Astrocyte of the spinal cord (primary cell): Measurements from ENCODE around the gene CELF6.

Experiments used
- DNase-seq: peaks from one replicate; pipeline ENCODE4 v3.0.0; 2011; ENCODE audit warnings: low read depth, low spot score
- H3K4me3 ChIP-seq: 2 replicates; pipeline ENCODE4 v1.5.1; 2011; ENCODE audit warnings: low read depth, mild to moderate bottlenecking, low read length, moderate library complexity
- in situ Hi-C: cut with HindIII; loops from 2 replicates; pipeline ENCODE4 v1.10.0; 2017; ENCODE audit warnings: low sequenced_read_pairs
- TF ChIP-seq, protein P1 (sequence below): IDR thresholded peaks from 2 replicates; pipeline ENCODE4 v1.5.1; 2012; ENCODE audit warnings: low read depth, mild to moderate bottlenecking, low read length, inconsistent platforms

Gene CELF6

DNA sequence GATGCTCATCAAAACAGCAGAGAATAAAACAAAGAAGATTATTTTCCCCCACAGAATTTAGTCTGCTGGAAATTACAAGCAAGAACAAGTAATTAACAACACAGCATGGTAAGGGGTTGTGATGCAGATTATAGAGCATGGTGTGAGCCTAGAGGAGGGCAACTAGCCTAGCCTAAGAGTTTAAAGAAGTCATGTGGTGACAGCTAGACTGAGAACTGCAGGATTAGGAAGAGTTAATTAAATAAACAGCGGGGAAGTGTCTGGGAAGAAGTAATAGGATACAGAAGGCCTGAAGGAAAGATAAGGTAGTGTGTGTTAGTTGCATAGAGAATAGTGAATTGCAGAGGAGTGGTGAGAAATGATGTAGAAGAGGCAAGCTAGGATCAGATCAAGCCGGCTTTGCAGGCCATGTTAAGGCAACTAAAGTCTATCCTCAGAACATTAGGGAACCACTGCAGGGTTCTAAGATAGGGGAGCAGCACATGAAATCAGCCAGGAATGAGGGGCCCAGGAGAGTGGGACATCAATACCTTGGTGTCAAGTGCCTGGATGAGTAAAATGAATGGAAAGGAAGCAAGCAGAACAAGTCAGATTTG lies 77.1 kb downstream of the CELF6 start:
- H3K4me3 ChIP-seq, result no peak overlapping the region
- TF ChIP-seq, protein P1, sequence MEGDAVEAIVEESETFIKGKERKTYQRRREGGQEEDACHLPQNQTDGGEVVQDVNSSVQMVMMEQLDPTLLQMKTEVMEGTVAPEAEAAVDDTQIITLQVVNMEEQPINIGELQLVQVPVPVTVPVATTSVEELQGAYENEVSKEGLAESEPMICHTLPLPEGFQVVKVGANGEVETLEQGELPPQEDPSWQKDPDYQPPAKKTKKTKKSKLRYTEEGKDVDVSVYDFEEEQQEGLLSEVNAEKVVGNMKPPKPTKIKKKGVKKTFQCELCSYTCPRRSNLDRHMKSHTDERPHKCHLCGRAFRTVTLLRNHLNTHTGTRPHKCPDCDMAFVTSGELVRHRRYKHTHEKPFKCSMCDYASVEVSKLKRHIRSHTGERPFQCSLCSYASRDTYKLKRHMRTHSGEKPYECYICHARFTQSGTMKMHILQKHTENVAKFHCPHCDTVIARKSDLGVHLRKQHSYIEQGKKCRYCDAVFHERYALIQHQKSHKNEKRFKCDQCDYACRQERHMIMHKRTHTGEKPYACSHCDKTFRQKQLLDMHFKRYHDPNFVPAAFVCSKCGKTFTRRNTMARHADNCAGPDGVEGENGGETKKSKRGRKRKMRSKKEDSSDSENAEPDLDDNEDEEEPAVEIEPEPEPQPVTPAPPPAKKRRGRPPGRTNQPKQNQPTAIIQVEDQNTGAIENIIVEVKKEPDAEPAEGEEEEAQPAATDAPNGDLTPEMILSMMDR, result no peak
- in situ Hi-C loops, result no loop called here
- no peak for DNase-seq

DNA sequence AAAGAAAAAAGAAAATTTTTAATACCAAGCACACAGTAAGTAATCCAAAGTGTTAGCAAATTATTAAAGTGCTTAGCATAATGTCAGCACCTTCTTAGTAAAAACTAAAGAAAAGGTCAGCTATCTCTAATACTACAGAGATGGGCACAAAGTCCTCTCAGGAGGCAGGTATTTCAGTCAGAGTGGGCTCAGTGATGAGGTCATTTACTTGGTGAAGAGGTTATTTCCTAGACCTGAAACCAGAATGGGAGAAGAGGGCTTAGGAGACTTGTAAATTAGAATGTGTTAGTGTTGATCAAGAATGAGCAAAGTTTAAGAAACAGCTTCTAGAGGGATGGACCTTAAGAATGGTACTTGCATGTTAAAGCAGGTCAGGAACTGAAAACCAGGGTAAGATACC lies 80.3 kb downstream of the CELF6 start:
- DNase-seq, result no peak
- no peak overlapping the region for H3K4me3 ChIP-seq
- TF ChIP-seq, protein P1, result no peak
- in situ Hi-C loops, result no loop called here

DNA sequence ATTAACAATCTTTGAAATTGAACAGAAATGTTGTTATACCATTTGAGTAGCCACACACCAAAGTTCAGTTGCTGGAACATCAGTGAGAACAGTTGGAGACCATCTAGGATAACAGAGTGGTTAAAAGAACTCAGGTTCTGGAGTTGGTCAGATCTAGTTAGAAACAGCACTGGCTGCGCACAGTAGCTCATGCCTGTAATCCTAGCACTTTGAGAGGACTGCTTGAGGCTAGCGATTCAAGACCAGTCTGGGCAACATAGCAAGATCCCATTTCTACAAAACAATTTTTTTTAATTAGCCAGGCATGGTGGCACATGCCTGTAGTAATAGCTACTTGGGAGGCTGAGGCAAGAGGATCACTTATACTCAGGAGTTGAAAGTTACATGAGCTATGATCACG lies 81.4 kb downstream of the CELF6 start:
- TF ChIP-seq, protein P1, result no peak
- in situ Hi-C loops, result no loop called here
- no peak overlapping the region for H3K4me3 ChIP-seq
- no peak for DNase-seq

DNA sequence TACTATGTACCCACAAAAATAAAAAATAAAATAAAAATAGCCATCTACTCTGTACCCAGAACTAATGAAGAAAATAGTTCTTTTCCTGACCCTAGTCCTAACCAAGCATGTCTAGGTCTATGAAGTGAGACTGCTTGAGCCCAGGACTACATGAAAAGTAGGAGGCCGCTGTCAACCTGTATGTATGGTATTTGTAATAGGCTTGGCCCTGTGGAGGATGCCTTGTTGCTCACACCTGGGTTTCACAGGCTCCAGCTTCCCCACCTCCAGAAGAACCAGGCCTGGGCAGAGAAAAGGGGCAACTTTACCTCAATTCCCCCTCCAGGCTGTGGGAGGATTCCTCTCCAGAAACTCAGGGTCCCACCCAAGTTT lies 82.1 kb downstream of the CELF6 start:
- H3K4me3 ChIP-seq, result no peak overlapping the region
- no peak for DNase-seq
- in situ Hi-C loops, result no loop called here
- TF ChIP-seq, protein P1, result no peak

DNA sequence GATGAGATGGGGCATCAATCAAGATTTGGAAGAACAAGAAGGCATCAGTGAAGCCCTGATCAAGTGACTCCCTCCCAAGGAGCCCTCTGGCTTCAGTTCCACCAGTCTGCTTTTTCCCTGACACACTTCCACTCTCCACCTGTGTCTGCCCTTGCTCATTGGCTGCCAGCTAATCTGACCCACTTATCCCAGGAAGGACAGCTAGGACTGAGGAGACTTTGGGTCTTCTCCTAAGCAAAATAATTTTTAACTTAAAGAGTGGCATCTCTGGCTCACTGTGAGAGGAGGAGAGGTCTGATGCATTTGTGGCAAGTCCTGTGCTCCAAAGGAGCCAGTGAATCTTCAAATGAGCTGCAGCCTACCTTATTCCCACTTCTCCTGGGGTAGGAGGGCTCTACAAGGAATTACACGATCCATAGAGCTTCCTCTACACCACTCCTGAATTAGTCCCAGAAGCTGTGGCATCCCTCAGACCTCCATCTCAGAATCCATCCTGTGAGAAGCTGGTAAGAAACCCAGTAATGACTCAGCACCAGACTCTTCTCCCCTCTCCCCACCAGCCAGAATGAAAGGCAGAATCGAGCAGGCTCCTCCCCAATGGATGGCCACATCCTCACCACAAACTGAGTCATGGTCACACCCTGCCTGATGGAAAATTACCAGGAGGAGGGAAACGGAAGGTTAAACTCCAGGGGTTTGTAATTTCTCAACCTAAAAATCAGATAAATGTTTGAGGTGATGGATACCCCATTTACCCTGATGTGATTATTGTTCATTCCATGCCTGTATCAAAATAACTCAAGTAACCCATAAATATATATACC lies 82.7 kb downstream of the CELF6 start:
- DNase-seq, result peak; percentile 98
- in situ Hi-C loops, result no loop called here
- TF ChIP-seq, protein P1, result no peak
- H3K4me3 ChIP-seq, result peak overlapping the region; percentile 45

DNA sequence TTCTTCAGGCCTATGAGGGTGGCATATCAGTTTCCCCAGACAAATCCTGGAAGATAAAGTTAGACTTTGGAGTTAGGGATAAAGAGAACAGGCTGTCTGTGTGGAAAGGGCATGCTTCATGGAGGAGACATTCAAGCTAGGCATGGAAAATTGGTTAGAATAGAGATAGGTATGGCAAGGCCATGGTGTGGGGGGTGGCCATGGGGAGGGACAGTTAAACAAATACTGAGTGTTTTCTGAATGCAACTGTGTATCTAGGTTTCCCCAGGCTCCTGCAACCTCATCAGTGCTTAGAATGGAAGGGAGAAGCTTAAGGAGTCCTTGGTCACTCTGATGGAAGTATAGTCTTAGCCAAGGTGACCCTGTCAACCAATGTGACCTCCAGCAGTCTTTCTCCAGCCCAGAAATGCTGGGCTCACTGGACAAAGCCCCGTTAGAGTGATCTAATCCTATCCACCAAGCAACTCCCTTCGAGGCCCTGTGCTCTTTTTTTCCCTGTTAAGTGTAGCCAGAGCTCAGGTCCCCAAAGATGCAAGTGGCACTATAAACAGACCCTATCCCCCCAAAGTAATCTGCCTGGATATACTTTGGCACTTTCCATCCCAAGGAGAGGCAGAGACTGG lies 83.5 kb downstream of the CELF6 start:
- in situ Hi-C loops, result no loop called here
- TF ChIP-seq, protein P1, result no peak
- peak overlapping the region; percentile 45 for H3K4me3 ChIP-seq
- DNase-seq, result no peak
